RWPE2 (cell line): ENCODE data around the gene TNFSF15.
"Not testable (repeated sequence)": the region's sequence is repeated elsewhere in the genome, so short reads cannot be mapped to it uniquely, and the experiment has no call there.

Experiments used
- ATAC-seq: fragments of 200-7000 bp; cut with Tn5 transposase; 3 replicates; pipeline ENCODE4 v1.9.1; 2021; ENCODE audit warnings: low read depth
- DNase-seq: peaks from one replicate; pipeline ENCODE4 v3.0.0-alpha.2; 2020; ENCODE audit warnings: low spot score
- H3K27ac ChIP-seq: fragments of 450-650 bp; 2 replicates; pipeline ENCODE4 v1.5.1; 2017; ENCODE audit warnings: mild to moderate bottlenecking; ENCODE audit not compliant: poor library complexity, severe bottlenecking
- H3K27me3 ChIP-seq: fragments of 250-450 bp; sonication (Bioruptor Pico); 2 replicates; pipeline ENCODE4 v1.5.1; 2021; ENCODE audit warnings: mild to moderate bottlenecking, moderate library complexity; ENCODE audit not compliant: insufficient read depth, poor library complexity, severe bottlenecking
- H3K36me3 ChIP-seq: fragments of 250-450 bp; sonication (Bioruptor Pico); 2 replicates; pipeline ENCODE4 v1.5.1; 2020; ENCODE audit warnings: low read depth, mild to moderate bottlenecking, moderate library complexity
- H3K4me1 ChIP-seq: fragments of 250-450 bp; sonication (Bioruptor Pico); 2 replicates; pipeline ENCODE4 v1.5.1; 2021; ENCODE audit warnings: mild to moderate bottlenecking, moderate library complexity; ENCODE audit not compliant: insufficient read depth, poor library complexity, severe bottlenecking
- H3K4me3 ChIP-seq: fragments of 250-450 bp; sonication (Bioruptor Pico); 2 replicates; pipeline ENCODE4 v1.5.1; 2021; ENCODE audit warnings: mild to moderate bottlenecking, moderate library complexity; ENCODE audit not compliant: severe bottlenecking
- H3K9me3 ChIP-seq: fragments of 250-450 bp; sonication (Bioruptor Pico); 2 replicates; pipeline ENCODE4 v1.5.1; 2021; ENCODE audit warnings: mild to moderate bottlenecking, moderate library complexity; ENCODE audit not compliant: severe bottlenecking
- CTCF ChIP-seq: fragments of 450-650 bp; IDR thresholded peaks from one replicate; pipeline ENCODE4 v1.5.1; 2017; ENCODE audit warnings: mild to moderate bottlenecking, moderate library complexity; ENCODE audit not compliant: poor library complexity, severe bottlenecking

TNFSF15 gene

GRCh38 chr9:114735704-114736103, 70.1 kb downstream of the TNFSF15 start:
- no peak for TF ChIP-seq CTCF
- H3K4me3 ChIP-seq = no peak overlapping the region
- no peak for ATAC-seq
- H3K4me1 ChIP-seq = peaks cover 44% of the 10 kb centered on the region
- no peaks in the 10 kb centered on the region for H3K9me3 ChIP-seq
- no peaks in the 10 kb centered on the region for H3K36me3 ChIP-seq
- DNase-seq = no peak
- peak overlapping the region; percentile 93 for H3K27ac ChIP-seq
- no peaks in the 10 kb centered on the region for H3K27me3 ChIP-seq

GRCh38 chr9:114735139-114735538, 70.7 kb downstream of the TNFSF15 start:
- not testable (repeated sequence) for DNase-seq, H3K36me3 ChIP-seq, H3K9me3 ChIP-seq, H3K27me3 ChIP-seq, H3K4me3 ChIP-seq, ATAC-seq
- peak overlapping the region; percentile 93 for H3K27ac ChIP-seq
- peaks cover 44% of the 10 kb centered on the region for H3K4me1 ChIP-seq
